ENCODE measurements around the gene CD2BP2. TPM values are rescaled to one million over a fixed set of nuclear protein-coding genes. Genes with fewer than 3 reads are reported as not detected.
A peak's percentile ranks its signal among the peaks of the same experiment; 100 is the strongest.

The CD2BP2 gene
- total RNA-seq, 1 experiment from 2014 or later, result 48.4 TPM

DNA sequence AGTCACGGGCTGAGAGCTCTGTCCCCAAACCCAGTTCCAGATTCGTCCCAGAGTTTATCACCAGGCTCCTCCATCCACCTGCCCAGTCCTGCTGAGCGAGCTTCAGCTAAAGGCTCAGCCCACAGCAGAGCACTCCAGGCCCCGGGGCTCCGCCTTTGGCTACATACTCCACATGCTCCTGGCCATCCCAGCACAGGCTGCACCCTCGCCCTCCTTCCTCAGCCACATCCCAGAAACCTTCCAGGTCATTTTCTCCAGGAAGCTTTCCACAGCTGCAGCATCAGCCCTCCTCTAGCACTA is 4.7 kb upstream of the CD2BP2 start:
- peak overlapping the region; percentile 50 for H3K27ac Mint-ChIP-seq (ENCODE audit: low read depth, unreplicated experiment)
- H3K27me3 Mint-ChIP-seq (ENCODE audit: insufficient read depth, unreplicated experiment), result no peaks in the 10 kb centered on the region
- H3K9me3 Mint-ChIP-seq (ENCODE audit: unreplicated experiment), result no peaks in the 10 kb centered on the region
- BruUV-seq (replicated peaks), result no TSS peak
- TF ChIP-seq, protein P1, sequence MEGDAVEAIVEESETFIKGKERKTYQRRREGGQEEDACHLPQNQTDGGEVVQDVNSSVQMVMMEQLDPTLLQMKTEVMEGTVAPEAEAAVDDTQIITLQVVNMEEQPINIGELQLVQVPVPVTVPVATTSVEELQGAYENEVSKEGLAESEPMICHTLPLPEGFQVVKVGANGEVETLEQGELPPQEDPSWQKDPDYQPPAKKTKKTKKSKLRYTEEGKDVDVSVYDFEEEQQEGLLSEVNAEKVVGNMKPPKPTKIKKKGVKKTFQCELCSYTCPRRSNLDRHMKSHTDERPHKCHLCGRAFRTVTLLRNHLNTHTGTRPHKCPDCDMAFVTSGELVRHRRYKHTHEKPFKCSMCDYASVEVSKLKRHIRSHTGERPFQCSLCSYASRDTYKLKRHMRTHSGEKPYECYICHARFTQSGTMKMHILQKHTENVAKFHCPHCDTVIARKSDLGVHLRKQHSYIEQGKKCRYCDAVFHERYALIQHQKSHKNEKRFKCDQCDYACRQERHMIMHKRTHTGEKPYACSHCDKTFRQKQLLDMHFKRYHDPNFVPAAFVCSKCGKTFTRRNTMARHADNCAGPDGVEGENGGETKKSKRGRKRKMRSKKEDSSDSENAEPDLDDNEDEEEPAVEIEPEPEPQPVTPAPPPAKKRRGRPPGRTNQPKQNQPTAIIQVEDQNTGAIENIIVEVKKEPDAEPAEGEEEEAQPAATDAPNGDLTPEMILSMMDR (IDR thresholded peaks at IDR 0.05; ENCODE audit: unreplicated experiment), result no peak
- no peak for DNase-seq (ENCODE audit: unreplicated experiment)
- CTCF ChIA-PET, result interaction anchor here (1.1 kb wide), 1 partner anchor 268 kb away, joined by 4 read pairs; the partner anchor contains the start of gene TBX6
- peaks cover 55% of the 10 kb centered on the region for H3K36me3 Mint-ChIP-seq (ENCODE audit: insufficient read depth, unreplicated experiment)
- intact Hi-C loops (cut with micrococcal nuclease), result no loop called here
- POLR2A ChIA-PET, result interaction anchor here (8.1 kb wide), 1 partner anchor 8 kb away, joined by 132 read pairs; the partner anchor contains the start of gene TBC1D10B
- peaks cover 16% of the 10 kb centered on the region for H3K4me1 Mint-ChIP-seq (ENCODE audit: insufficient read depth, unreplicated experiment)
- no peak overlapping the region for H3K4me3 Mint-ChIP-seq (ENCODE audit: unreplicated experiment)

DNA sequence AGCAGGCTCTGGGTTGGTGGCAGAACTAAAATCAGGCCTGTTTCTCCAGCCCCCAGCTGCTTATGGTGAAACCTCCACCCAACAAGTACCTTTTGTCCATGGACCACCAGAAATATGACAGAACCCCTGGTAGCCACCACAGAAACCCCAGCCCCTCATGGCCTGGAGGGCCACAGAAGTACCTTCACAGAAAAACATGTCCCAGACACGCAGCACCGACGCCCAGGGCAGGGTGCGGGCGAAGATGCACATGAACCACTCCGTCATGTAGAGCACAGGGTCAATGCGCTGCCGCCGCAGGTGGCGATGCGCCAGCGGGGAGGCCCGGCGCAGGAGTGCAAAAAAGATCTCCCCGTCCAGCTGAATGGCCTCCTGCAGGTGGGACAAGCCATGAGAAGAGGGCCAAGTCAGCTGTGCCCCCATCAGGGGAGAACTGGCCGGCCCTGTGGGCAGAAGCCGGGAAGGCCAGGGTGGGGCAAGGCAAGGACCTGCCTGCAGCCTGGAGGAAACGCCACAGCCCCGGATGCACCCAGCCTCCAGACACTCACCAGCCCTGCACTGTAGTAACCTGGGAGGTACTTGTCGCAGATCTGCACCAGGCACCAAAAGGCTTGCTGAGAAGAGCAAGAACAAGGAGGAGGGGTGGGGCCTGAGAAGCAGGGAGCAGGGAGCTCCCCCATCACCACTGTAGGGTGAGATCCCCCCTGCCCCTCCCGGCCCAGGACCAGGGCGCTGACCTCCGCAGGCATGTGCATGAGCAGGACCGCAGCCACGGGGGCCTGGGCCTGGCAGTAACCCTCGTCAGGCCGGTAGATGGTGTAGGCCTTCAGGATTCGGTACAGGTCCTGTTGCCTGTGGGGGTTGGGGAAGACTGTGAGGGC is 4.1 kb upstream of the CD2BP2 start:
- Mint-ChIP-seq H3K9me3 (ENCODE audit: unreplicated experiment) (no peaks in the 10 kb centered on the region), H3K4me1 (ENCODE audit: insufficient read depth, unreplicated experiment) (peaks cover 19% of the 10 kb centered on the region), H3K27me3 (ENCODE audit: insufficient read depth, unreplicated experiment) (no peaks in the 10 kb centered on the region), H3K27ac (ENCODE audit: low read depth, unreplicated experiment) (peak overlapping the region; percentile 50), H3K4me3 (ENCODE audit: unreplicated experiment) (no peak overlapping the region), H3K36me3 (ENCODE audit: insufficient read depth, unreplicated experiment) (peaks cover 54% of the 10 kb centered on the region)
- POLR2A ChIA-PET, result interaction anchor here (8.1 kb wide), 1 partner anchor 8 kb away, joined by 132 read pairs; the partner anchor contains the start of gene TBC1D10B
- intact Hi-C loops (cut with micrococcal nuclease), result no loop called here
- TF ChIP-seq, protein P1 (IDR thresholded peaks at IDR 0.05; ENCODE audit: unreplicated experiment), result no peak
- no TSS peak for BruUV-seq (replicated peaks)
- CTCF ChIA-PET, result no interaction called here
- no peak for DNase-seq (ENCODE audit: unreplicated experiment)

DNA sequence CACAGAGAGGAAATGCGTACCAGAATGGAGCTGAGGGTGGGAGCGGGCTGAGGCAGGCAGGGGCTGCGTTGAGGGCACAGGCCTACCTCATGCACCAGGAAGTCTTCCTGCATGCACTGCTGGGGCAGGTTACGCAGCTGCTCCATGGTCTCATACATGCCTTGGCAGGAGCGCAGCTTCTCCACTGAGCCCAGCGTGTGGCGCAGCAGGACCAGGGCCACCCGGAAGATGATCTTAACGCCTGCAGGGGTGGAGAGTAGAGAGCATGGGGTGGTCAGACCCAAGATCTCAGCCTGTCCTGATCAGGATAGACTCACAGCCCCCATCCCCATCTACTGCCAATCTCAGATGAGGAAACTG is 3.4 kb upstream of the CD2BP2 start:
- ChIA-PET CTCF (no interaction called here), POLR2A (interaction anchor here (8.1 kb wide), 1 partner anchor 9 kb away, joined by 132 read pairs; the partner anchor contains the start of gene TBC1D10B)
- no TSS peak for BruUV-seq (replicated peaks)
- Mint-ChIP-seq H3K27me3 (ENCODE audit: insufficient read depth, unreplicated experiment) (no peaks in the 10 kb centered on the region), H3K4me3 (ENCODE audit: unreplicated experiment) (no peak overlapping the region), H3K27ac (ENCODE audit: low read depth, unreplicated experiment) (no peak overlapping the region), H3K4me1 (ENCODE audit: insufficient read depth, unreplicated experiment) (peaks cover 21% of the 10 kb centered on the region), H3K36me3 (ENCODE audit: insufficient read depth, unreplicated experiment) (peaks cover 52% of the 10 kb centered on the region), H3K9me3 (ENCODE audit: unreplicated experiment) (no peaks in the 10 kb centered on the region)
- TF ChIP-seq, protein P1 (IDR thresholded peaks at IDR 0.05; ENCODE audit: unreplicated experiment), result no peak
- no peak for DNase-seq (ENCODE audit: unreplicated experiment)
- intact Hi-C loops (cut with micrococcal nuclease), result no loop called here

DNA sequence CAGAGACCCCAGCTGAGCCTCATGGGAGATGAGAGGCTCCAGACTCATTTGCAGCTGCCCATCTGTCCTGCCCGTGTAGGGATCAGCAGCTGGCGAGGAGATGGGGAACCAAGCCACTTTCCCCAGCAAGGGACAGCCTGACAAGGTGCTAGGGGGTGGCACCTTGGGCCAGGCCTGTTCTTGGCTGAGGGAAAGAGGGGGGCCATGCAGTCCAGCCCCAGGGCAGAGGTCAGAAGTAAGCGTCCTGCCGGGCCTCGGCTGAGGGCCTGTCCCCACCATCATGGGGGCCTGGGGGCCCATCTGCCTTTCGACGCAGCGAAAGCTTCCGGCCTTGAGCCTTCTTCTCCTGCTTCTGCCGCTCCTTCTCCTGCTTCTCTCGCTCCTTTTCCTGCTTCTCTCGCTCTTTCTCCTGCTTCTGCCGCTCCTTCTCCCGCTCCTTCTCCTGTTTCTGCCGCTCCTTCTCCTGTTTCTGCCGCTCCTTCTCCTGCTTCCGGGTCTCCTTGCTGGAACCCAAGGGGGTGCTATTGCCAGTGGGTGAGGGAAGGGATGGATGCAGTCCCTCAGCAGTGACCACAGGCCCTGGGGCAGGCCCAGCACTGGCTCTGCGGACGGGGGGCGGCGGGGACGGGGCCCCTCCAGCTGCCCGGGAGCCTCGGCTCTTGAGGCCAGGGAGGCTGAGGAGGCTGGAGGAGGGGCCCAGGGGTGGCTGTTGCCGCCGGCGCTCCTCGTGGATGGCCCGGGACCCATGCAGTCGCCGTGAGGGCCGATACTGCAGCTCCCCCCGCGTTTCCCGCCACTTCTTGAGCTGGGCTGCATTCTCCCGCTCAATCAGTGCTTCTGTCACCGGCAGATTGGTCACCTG is 2.8 kb upstream of the CD2BP2 start:
- CTCF ChIA-PET, result interaction anchor here (0.6 kb wide), 1 partner anchor 557 kb away, joined by 4 read pairs; no protein-coding TSS in a partner anchor

More for the DNA sequence above, 2.8 kb upstream of the CD2BP2 start:
- no peak for DNase-seq (ENCODE audit: unreplicated experiment)
- BruUV-seq (replicated peaks), result no TSS peak
- no peak overlapping the region for H3K4me3 Mint-ChIP-seq (ENCODE audit: unreplicated experiment)
- H3K36me3 Mint-ChIP-seq (ENCODE audit: insufficient read depth, unreplicated experiment), result peaks cover 52% of the 10 kb centered on the region
- TF ChIP-seq, protein P1 (IDR thresholded peaks at IDR 0.05; ENCODE audit: unreplicated experiment), result no peak
- no peaks in the 10 kb centered on the region for H3K27me3 Mint-ChIP-seq (ENCODE audit: insufficient read depth, unreplicated experiment)
- peaks cover 23% of the 10 kb centered on the region for H3K4me1 Mint-ChIP-seq (ENCODE audit: insufficient read depth, unreplicated experiment)
- intact Hi-C loops (cut with micrococcal nuclease), result no loop called here
- POLR2A ChIA-PET, result interaction anchor here (1.8 to 8.1 kb wide), 3 partner anchors 9 to 22 kb away, joined by 8 to 132 read pairs (median 44); partner anchors contain the start of gene TBC1D10B
- no peak overlapping the region for H3K27ac Mint-ChIP-seq (ENCODE audit: low read depth, unreplicated experiment)
- H3K9me3 Mint-ChIP-seq (ENCODE audit: unreplicated experiment), result no peaks in the 10 kb centered on the region

Measured in MCF 10A (cell line).